Inferior parietal cortex (tissue), 1 donor: Measurements from ENCODE around the gene SRSF4.
"Not testable (repeated sequence)": the region's sequence is repeated elsewhere in the genome, so short reads cannot be mapped to it uniquely, and the experiment has no call there.

ENCODE experiments used
- DNase-seq: peaks from one replicate; pipeline ENCODE4 v3.0.0-alpha.2; 2016; ENCODE audit errors: extremely low spot score

SRSF4 gene

GRCh38 chr1:29124366-29125236 is 57.1 kb downstream of the SRSF4 start:
- DNase-seq: no peak

GRCh38 chr1:29123887-29124365 is 57.8 kb downstream of the SRSF4 start, which contains the start of gene TMEM200B:
Gene TMEM200B, minus strand, starts transcription at chr1:29123903. Its CDS starts 2,075 bp downstream, at chr1:29121828.
- DNase-seq: no peak

GRCh38 chr1:29123053-29123886 is 58.4 kb downstream of the SRSF4 start:
- DNase-seq: no peak

- DNase-seq: no peak
Observed at GRCh38 chr1:29122682-29123052, 59.0 kb downstream of the SRSF4 start.

GRCh38 chr1:29121936-29122681 is 59.6 kb downstream of the SRSF4 start:
- DNase-seq: no peak

- DNase-seq: no peak
Observed at GRCh38 chr1:29121516-29121935, 60.2 kb downstream of the SRSF4 start.

GRCh38 chr1:29120947-29121485 is 60.7 kb downstream of the SRSF4 start:
- no peak for DNase-seq

- no peak for DNase-seq
Observed at GRCh38 chr1:29120367-29120766, 61.3 kb downstream of the SRSF4 start.

GRCh38 chr1:29119121-29119929 is 62.4 kb downstream of the SRSF4 start:
- no peak for DNase-seq

GRCh38 chr1:29117381-29117780 is 64.3 kb downstream of the SRSF4 start:
- DNase-seq: no peak

GRCh38 chr1:29114654-29115053 is 67.0 kb downstream of the SRSF4 start:
- DNase-seq: no peak

- DNase-seq: no peak
Observed at GRCh38 chr1:29113413-29114117, 68.1 kb downstream of the SRSF4 start.

- no peak for DNase-seq
Observed at GRCh38 chr1:29112705-29113412, 68.8 kb downstream of the SRSF4 start.

GRCh38 chr1:29108041-29108440 is 73.7 kb downstream of the SRSF4 start:
- not testable (repeated sequence) for DNase-seq

GRCh38 chr1:29105822-29106221 is 75.9 kb downstream of the SRSF4 start:
- no peak for DNase-seq

GRCh38 chr1:29100487-29100886 is 81.2 kb downstream of the SRSF4 start:
- no peak for DNase-seq

- no peak for DNase-seq
Observed at GRCh38 chr1:29099286-29099685, 82.4 kb downstream of the SRSF4 start.
